Stimulated activated CD4-positive, alpha-beta T cell treated with anti-CD3 and anti-CD28 coated beads, Interleukin-12 subunit alpha, Interleukin-12 subunit beta, amount 100 ng/mL, for 48 hours (primary cell): ENCODE data around the gene TNPO2.
"Not testable (repeated sequence)": the region's sequence is repeated elsewhere in the genome, so short reads cannot be mapped to it uniquely, and the experiment has no call there.

ENCODE experiments used
- DNase-seq, 3 donors: peaks; one replicate each; pipeline ENCODE4 v3.0.0-alpha.2; 2020; ENCODE audit warnings: low read depth in 2 of 3, low spot score in 1 of 3

Gene TNPO2

DNA sequence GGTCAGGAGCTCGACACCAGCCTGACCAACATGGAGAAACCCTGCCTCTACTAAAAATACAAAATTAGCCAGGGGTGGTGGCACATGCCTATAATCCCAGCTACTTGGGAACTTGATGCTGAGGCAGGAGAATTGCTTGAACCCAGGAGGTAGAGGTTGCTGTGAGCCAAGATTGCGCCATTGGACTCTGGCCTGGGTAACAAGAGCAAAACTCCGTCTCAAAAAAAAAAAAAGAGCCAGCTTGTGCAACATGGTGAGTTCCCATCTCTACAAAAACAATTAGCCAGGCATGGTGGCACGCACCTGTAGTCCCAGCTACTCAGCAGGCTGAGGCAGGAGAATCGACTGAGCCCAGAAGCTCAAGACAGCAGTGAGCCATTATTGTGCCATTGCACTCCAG, 45.7 kb downstream of the TNPO2 start:
- not testable (repeated sequence) for DNase-seq

DNA sequence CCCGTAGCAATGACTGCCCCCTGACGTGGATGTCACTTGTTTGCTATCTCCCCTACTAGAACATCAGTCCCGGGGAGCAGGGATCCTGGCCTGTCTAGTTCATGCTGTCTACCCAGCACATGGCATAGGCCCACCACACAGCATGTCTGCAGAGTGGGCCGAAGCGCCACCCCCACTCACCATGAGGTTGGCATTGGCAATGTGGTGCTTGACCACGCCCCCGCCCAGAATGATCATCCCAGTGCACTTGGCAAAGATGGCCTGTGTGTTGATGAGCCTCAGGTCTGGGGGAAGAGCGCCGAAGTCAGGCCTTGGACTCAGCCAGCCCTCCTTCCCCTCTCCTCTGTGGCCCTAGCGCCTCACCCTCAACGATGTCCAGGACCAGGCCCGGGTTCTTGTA, 46.8 kb downstream of the TNPO2 start:
- DNase-seq = no peak

DNA sequence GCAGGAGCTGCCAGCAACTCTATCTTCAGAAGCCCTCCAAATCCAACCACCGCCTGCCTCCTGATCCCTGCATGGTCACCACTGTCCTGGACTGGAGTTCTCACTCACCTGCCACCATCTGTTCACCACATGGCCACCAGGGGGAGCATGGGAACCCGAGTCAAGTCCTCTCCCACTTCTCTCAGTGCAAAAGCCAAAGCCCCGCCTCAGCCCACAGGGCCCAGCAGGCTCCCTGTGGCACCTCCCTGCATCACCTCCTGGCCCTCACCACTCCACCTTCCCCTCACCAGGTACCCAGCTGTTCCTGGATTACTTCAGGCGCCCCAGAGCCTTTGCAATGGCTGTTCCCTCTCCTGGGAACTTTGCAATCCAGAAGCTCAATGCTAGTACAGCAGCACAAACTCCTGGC, 47.3 kb downstream of the TNPO2 start:
- peak; percentile 81 to 93 (median 86) for DNase-seq

DNA sequence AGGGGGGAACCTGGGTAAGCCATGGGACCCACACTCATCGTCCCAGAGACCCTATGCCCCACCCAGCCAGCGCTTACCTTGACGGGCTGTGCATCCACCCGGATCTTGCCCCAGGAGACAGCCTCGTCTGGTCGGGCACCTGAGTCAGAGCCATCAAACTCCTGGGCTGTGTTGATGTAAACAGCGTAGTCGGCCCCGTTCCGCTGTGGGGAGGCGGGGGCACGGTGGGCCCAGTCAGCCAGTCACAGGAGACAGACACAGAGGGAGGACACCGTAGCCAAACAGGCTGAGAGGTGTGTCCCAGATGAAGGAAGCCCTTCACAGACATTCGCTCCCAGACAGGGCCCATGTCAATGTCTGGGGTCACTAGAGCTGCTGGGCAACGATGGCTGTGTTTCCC, 47.8 kb downstream of the TNPO2 start:
- DNase-seq = no peak

DNA sequence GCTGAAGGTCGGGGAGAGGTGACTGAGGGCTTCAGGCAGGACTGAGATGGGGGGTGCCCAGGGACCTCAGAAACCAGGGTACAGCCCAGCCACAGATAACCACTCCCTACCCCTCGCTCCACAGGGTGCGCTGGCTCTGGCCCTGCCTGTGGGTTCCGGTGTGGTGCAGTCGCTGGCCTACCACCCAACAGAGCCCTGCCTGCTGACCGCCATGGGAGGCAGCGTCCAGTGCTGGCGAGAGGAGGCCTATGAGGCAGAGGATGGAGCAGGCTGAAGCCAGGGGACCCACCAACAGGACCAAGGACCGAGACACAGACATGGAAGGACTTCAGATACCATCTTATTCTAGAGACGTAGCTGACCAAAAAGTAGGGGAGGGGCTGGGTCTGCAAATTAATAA, 48.3 kb downstream of the TNPO2 start:
- no peak for DNase-seq

DNA sequence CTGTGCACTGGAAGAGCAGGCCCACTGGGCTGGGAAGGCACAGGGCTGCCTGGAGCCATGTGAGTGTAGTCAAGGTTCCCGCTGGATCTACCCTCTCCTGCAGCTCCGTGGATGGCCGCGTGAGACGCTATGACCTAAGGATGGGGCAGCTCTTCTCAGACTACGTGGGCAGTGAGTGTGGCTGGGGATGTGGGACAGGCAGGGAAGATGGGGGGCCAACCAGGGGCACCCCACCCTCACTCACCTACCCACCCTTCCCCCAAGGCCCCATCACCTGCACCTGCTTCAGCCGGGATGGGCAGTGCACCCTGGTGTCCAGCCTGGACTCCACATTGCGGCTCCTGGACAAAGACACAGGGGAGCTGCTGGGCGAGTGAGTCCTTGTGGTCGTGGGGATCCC, 51.0 kb downstream of the TNPO2 start:
- DNase-seq = no peak

DNA sequence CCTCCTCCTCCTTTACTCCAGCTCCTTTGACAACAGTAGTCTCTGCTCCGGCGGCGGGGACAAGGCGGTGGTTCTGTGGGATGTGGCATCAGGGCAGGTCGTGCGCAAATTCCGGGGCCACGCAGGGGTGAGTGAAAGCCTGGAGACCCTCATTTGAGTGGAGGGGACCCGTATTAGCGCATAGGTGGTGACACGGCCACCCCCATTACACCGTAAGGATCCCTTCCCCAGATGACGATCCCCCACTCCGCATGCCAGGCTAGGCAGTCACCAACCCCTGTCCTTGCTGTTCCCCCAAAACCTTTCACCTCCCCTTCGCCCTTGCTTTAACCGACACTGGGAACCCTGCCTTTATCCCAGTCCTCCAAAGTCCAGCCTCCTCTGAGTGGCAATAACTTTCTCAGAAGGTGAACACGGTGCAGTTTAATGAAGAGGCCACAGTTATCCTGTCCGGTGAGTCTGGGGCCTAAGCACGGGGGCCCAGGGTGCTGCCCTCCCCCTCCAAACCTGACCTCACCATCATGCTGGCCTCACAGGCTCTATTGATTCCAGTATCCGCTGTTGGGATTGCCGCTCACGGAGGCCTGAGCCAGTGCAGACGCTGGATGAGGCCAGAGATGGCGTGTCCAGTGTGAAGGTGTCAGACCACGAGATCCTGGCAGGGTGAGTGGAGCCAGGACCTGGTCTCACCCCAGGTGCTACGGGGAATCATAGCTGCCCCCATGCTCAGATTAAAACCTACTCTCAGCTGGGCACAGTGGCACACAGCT, 53.4 kb downstream of the TNPO2 start:
- no peak for DNase-seq

DNA sequence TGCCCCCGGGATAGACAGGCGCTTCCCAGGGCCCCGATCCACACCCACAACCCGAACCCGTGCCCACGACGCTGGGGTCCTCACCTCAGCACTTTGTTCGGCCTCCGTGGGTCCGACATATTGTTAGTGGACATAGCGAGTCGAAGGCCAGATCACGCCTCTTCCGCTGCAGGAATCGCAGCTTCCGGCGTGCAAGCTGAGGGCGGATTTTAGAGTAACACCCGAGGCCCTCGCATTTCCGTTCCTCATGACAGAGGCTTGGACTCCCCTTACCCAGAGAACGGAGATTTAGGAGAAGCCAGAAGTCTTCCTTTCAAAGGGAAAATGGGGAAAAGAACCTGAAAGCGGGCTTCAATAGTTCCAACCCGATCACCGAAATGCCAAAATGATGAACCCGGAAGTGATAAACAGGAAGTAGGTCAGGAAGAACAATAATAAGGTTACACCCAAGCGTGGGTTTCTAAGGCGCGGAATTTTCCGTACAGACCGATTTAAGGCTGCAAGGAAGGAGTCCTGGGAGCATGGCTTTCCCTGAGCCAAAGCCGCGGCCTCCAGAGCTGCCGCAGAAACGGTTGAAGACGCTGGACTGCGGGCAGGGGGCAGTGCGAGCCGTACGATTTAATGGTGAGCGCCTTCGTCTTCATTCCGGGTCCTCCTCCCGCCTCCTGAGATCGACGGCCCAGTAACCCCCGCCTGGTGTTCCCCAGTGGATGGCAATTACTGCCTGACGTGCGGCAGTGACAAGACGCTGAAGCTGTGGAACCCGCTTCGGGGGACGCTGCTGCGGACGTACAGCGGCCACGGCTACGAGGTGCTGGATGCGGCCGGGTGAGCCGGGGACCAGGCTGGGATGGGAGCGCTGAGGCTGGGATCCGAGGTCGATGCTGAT, 54.2 kb downstream of the TNPO2 start:
- DNase-seq = peak; percentile 40 to 77 (median 66)

DNA sequence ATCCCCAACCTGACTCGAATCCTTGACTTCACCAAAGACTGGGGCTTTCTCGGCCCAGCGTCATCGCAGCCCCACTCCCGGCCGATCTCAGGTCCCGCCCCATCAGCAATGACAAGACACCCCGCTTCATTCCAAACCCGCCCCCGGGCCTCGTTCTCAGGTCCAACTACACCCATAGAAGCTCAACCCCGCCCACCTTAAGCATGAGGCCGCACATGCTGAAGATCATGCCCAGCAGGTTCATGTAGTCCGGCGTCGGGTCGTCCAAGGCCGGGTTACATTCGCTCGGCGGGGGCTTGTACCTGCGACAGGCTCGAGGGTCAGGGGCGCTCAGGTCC, 54.8 kb downstream of the TNPO2 start:
- peak; percentile 43 to 60 (median 44) for DNase-seq

DNA sequence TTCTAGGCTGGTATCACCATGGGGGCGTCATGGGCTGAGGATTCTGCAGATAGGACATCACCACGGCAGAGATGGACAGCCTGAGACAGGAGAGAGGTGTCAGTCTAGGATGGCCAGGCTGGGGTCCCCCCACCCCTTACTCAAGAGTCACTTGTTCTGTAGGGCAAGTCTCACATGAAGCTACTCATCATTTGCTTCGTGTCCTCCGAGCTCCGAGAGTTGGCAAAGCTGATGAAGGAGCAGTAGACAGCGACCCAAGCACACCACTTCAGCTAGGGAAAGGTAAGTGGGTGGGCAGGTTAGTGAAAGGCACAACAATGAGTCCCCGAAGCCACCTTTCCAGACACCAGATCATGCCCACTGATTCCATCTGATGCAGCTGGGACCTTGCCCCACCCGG, 55.4 kb downstream of the TNPO2 start:
- DNase-seq = no peak

DNA sequence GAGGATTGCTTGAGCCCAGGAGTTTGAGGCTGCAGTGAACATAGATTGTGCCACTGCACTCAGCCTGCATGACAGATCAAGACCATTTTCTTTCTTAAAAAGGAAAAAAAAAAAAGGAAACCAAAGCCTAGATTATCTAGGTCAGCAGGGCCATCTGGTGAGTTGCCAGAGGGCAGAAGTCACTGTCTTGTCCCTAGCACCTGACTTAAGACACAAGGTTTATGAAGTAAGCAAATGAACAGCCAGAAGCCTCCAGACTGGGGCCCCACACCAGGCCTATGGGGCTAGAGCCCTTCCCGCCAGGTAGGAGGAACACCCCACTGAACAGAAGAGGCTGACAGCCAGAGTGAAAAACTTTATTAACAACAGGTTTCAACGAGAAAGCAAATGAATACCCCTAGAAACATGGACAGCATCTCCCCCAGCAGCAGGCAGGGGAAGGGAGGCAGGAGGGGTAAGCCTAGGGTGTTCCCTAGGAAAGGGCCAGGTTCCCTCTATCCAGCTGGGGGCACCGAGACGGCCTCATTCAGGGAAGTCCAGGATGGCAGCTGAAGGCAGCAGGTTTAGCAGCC, 55.9 kb downstream of the TNPO2 start:
- DNase-seq = no peak

DNA sequence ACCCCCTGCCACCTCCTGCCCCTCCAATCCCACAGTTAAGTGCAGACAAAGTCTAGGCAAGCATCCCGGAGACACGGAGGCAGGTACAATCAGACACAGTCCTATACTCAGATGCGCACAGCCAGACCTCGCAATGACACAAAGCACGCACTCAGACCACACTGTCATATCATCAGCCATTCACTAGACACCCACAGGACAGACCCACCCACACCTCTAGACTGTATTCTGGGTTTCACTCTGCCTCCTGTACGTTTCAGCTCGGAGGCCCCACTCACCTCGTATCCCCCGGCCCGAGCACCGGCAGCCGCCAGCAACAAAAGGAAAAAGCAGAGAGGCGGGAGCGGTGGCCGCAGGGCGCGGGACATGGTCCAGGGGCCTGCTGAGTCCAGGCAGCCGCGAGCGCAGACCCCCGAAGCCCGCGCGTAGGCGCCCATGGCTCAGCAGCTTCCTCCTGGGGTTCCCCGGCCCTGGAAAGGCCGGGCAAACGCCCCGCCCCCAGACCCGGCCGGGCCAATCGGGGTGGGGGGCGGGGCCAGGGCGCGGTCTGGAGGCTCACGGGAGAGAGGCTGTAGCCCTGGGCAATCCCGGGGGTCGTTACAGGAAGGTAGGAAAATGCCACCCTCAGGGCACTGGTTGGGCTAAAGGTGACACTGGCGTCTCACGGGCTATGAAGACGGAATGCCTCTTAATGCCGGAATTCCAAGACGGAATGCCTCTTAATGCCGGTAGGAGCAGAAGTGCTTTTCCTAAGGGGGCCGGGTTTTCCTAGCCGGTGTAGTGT, 57.3 kb downstream of the TNPO2 start, which contains the start of the genes MAN2B1 and WDR83:
Gene MAN2B1 (minus strand): TSS at position 478 of the 784 bp plus-strand sequence. CDS start 41 bp downstream, at position 437.
Gene WDR83 (plus strand): TSS at position 543 of the 784 bp plus-strand sequence. CDS start 2,984 bp downstream, outside the sequence.
- DNase-seq = peak; percentile 55 to 80 (median 69)

DNA sequence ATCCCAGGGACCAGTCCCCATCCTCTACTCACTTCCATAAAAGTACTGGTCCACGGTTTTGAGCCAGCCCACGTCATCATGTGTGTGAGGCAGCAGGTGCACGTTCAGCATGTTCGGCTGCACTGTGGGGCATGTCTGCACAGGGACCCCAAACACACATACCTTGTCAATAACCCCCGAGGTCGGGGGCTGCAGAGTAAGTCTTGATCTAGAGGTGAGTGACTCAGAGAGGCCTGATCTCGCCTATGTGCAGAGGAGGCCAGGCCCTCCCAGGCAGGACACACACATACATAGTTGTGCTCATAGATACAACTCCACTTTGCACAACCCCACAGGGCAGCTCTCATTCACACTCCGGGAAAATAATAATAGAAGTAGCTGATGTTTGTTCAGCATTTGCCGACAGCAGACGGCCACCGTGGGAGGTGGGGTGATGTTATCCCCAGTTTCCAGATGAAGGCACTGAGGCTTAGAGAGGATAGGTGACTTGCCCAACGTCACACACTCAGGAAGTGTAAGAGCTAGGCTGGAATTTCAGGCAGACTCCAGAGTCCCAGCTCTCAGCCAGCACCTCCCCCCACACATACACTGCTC, 58.0 kb downstream of the TNPO2 start:
- DNase-seq = no peak

DNA sequence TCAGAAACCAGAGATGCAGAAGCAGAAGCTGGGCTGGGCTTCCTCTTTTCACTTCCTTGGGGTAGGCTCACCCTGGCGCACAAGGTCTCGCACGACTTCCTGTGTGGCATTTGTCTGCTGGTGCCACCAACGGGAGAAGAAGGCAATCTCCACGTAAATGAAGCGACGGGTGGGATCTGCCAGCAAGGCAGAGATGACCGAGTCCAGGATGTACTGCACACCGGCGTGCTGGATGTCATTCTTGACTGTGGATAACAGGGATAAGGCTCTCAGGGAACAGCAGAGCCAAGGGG, 58.5 kb downstream of the TNPO2 start:
- peak in 2 of 3 donors; percentile 41 to 43 for DNase-seq

DNA sequence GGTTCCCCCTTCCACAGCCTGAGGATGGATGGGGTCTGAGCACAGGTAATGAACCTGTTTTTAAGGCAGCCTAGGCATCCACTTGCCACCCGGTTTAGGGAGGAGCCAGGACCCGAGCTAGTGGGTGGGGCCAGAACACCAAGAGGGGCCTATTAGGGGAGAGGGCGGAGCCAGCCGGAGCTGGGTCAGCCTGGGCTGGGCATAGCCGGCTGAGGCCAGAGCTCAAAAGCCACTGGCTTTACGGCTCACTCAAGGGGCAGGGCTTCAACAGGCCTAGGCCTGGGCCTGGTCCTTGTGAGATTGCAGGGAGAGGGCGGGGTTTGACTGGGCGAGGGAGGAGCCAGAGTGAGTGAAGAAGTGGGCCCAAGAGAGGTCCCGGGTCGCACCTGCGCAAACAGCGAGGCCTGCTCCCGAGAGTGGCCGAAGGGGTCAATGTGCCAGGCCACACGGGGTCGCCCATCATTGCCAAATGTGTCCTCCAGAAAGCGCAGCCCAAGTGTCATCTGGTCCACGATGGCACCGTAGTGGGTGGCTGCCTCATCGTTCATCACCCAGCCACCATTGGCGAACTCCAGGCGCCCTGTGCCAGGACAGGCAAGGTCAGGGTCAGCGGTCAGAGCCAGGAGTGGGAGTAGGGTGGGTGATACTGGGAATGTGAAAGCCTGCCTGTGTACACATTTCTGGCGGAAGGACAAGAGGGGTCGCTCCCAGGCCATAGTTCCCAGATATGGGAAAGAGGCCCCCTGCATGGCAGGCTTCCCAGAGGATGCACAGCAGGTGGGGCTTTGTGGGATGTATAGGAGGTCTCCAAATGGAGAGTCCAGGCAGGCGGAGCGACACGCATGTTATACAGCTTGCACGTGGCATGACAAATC, 59.1 kb downstream of the TNPO2 start:
- DNase-seq = no peak

DNA sequence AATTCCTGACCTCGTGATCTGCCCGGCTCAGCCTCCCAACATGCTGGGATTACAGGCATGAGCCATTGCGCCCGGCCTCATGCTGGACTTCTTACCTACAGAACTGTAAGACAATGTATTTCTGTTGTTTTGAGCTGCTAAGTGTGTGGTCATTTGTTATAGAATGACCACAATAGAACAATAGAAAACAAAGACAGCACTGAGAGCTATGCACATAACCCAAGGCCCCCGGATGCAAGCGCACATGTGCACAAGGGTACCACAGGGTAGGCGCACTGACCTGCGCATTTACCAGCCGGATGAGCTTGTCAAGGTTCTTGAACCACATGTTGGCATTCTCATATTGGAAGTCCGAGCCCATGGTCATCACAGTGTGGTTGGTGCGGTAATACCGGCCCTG, 62.8 kb downstream of the TNPO2 start:
- DNase-seq = no peak

DNA sequence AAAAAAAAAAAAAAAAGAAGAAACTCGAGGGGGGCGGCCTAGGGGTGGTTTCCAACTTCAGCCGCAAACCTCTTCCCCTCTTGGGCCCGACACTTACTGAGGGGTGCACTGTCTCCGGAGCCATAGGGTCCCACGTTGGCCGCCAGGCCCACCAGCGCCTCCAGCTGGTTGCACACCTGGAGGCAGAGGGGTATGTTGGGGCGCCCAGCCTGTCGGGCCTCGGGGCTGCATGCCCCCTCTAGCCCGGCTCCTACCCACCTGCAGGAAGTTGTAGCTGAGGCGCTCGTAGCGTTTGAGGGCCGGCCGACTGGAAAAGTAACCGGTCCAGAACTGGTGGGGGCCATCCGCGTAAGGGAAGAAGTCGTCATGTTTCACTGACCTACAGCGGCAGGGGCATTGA, 65.8 kb downstream of the TNPO2 start:
- DNase-seq = no peak

DNA sequence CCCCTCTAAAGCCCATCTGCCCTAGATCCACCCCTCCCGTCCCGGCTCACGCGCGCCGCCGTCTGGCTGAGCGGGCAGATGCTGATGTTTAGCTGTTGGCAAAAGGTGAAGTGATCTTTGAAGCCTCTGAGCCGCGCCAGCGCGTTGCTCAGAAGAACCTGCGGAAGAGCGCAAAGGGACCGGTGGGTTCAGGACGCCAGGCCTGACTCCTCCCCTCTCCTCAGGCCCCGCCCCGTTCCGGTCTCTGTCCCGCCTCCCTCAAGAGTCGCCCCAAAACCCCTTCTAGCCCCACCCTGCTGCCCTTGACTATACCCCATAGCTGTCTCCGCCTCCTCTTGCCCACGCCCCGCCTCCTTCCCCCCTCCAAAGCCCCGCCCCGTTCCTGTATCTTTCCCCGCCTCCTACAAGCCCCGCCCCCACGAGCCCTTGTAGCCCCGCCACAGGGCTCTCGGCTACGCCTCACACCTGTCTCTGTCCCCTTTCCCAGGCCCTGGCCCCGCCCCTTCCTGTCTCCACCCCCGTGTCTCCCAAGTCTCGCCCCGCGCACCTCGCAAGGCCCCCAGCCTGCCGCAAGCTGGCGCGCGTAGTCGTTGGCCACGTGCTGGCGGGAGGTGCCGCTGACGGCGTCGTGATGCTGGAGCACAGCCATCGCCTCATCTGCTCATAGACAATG, 66.7 kb downstream of the TNPO2 start:
- DNase-seq = no peak

DNA sequence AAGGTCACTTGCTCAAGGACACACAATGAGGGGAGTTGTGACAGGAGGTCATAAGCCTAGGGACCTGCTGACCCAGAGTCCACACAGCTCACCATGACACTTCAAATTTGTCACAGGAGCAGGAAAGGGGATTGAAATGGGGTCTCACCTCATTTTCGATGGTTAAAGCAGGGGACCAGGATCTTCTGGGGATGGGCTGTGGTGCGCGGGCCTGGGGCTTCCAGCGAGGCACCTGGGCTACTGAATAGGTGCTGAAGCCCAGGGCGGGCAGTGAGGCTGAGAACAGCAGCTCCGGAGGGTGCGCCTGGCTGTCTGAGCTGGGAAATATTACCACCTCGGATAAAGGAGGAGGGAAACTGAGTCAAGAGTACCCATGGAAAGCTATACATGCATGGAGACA, 68.2 kb downstream of the TNPO2 start:
- DNase-seq = no peak
